Measurements from ENCODE around the gene GAREM1. TPM values are rescaled to one million over a fixed set of nuclear protein-coding genes. Genes with fewer than 3 reads are reported as not detected.
A peak's percentile ranks its signal among the peaks of the same experiment; 100 is the strongest.

GAREM1 gene
- polyA plus RNA-seq, 3 donors: 29.3 to 31.7 (median 30.8) TPM

DNA sequence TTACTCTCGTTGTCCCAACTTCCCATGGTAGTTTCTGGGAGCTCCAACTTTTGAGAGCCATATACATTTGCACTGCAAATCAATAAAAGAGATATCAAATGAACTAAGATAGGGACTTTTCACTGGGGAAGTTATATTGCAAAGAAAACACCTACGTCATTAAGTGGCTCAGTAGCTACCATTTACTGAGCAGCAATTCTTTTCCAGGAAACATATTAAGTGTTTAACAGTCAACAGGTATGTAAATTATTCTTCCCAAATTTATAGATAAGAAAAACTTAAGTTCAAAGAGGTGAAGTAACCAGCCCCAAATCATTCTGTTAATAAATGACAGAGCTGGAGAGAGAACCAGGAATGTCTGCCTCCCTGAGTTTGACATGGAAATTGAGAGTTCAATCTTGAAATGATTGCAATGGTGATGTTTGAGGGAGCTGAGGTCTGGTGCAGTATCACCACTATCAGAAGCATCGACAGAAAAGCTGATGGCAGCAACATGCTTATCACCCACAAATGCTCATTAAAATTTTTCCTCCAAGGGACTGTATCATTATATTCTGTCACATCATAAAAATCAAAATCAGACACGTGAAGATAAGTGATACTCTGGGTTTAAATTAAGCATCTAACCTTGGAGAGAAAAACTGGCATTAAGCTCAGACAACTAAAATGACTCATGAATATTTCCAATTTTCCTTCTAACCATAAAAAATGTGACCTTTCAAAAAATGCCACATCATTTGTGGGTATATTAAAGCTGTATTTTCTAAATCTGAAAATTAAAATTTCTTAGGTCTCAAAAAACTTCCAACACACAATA is 43.4 kb downstream of the GAREM1 start:
- no peak for DNase-seq

DNA sequence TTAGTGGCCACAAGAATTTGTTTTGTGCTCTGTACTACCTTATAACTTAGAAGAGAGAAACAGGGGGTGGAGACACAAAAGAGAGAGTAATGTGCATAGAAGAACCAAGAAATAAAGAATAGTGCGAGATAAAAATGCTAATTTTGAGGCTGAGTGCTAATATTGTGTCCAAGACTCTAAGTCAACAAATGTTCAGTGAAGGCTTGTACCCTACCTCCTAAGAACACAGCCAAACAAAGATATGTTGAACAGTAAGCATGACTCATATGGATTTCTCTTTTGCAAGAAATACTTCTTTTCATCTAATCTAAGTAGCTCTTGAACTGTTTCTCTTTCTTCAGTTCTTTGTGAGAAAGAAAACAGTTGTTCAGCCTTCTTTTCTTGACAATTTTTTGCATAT is 45.2 kb downstream of the GAREM1 start:
- DNase-seq: no peak

DNA sequence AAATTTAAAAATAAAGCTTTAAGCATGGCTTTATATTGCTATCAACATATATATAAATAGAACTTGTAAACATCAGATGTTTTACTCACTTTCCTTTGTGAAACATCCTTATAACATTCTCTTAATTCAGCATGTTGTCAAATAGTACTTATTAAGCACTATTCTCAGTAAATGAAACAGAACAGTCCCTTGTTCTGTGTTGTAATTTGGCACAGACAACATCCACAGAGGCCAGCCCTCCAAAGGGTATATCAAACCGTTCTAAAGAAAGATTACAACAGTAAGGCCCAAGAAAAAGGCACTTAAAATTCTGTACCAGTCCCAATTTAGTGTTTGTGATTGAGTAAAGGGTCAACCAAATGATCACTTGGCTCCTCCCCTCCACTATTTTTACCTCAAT is 46.0 kb downstream of the GAREM1 start:
- no peak for DNase-seq

DNA sequence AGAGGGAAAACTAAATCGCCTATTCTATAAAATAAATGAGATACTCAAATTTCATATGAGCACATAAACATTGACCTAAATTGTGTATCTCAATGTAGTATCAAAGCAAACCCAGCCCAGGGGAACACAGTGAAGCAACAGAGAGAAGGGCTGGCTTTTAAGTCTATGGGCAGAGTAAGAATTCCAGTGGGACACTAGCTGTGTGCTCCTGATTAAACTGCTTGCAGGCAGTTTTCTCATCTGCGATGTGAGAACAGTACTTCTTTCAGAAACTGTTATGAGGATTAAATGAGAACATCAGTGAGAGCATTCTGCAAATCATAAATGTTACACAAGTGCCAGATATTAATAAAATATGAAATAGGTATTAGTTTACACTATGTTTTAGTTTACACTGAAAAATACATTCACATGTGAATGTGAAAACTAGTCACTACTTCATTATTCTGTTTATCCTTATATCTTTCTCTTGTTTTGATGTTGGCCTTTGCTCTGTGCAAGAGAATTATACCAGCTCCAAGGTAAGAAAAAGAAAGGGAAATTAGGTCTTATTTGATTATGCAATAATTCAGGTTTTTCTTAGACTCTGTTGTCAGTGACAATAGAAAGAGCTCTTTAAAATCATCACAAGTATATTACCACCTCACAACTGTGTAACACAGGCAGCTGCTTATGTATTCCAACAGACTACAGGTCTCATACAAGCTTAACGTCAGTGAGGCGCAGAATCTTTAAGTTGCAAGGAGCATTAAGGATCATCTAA is 47.5 kb downstream of the GAREM1 start:
- DNase-seq: no peak

DNA sequence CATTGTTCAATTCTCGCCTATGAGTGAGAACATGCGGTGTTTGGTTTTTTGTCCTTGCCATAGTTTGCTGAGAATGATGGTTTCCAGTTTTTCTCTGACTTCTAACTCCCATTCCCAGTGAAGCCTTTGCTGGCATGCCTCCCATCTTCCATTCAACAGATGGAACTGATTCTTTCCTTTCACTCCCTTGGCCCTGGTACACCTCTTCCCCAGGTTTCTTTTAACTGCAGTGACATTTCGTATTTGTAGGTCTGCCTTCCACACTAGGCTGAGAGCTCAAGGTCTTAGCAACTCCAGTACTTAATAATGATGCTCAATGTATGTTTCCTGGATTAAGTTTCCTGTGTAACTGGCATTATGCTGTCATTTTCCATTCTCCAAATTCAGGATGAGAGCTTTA is 48.5 kb downstream of the GAREM1 start:
- no peak for DNase-seq

DNA sequence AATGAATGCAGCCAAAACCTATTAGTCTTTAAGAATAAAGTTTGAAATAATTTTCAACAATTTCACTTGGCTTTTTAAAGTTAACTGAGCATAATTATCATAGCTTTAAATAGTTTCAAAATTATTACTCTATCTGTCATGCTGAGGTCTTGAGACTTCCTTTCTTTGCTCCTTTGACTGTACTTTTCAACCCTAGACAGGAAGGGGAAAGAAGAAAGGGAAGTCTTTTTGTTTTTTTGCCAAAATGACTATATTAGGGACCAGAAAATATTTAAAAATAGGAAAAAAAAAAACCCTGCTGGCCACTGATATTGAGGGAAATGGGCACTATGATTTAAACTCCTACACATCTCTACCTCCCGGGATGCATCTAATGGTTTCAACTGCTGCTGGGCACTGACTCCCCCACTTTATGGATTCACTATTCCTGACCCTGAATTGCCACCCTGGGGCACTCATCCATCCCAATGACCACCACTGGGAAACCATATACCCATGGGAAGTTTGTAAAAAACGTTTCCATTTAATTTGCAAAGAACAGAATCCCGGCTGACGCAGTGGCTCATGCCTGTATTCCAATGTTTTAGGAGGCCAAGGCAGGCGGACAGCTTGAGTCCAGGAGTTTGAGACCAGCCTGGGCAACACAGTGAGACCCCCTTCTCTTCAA is 50.5 kb downstream of the GAREM1 start:
- DNase-seq: peak; percentile 45

DNA sequence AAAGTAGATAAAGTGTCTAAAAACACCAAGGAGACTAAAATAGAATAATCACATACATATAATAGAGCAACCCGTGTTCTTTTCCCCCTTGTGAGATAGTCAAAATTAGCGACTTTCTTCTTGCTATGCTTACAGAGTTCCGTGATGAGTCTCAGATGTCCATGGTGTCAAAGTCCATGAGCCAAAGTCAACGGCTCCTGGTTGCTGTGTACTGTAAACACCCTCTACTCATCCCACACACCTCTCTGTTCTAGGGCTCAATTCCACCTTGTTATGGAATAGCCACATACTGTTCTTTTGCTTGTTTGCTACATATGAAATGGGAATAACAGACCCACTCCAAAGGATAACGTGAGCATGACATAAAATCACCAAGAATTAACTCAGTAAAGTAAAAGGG is 52.5 kb downstream of the GAREM1 start:
- no peak for DNase-seq

DNA sequence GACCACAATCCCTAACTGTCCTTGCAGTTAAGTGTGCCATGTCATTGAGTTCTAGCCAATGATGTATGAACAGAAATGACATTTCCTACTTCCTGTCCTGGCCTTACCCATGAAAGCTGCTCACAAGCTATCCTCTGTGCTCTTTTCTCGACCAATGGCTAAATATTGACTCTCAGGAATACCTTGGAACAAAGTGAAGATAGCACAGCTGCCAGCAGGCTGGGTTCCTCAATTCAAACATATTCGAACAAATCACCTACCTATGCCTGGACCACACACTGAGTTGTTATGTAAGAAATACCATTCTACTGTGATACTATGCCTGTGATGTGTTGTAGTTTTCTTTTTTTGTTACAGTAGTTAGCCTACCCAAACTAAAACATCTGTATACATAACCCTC is 65.1 kb downstream of the GAREM1 start:
- DNase-seq: no peak

DNA sequence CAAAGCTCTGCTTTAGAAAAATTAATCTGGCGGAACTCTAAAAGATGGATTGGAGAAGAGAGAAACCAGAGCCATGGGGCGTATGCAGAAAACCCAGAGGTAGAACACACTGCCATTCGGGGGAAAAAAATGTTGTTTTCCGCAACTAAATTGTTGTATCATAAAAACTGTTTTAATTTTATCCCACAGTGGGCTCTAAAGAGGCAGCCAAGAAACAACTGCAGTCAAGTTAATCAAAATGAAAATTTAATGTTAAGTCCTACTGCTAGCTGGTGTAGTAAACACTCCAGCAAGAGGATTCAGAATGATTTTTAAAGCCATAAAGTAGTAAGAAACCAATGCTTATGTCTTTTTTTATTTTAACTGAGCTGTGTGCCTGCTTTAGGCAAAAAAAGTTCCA is 69.1 kb downstream of the GAREM1 start:
- no peak for DNase-seq

DNA sequence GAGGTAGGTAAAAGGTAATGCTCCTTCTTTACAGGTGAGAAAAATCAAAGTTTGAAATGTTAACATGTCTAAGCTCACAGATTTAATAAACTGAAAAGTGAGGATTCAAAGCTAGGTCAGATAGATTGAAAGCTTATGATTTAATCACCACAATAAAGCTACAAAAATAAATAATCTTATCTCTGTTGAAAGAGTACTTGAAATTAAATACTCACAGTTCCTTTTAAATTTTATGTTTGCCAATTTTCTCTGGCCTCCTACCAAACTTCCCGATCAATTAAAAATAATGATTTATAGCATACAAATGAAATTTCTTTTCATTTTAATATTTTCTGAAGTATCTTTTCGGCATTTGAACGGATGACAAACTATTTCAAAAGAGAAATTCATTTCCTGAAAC is 77.3 kb downstream of the GAREM1 start:
- DNase-seq: no peak

DNA sequence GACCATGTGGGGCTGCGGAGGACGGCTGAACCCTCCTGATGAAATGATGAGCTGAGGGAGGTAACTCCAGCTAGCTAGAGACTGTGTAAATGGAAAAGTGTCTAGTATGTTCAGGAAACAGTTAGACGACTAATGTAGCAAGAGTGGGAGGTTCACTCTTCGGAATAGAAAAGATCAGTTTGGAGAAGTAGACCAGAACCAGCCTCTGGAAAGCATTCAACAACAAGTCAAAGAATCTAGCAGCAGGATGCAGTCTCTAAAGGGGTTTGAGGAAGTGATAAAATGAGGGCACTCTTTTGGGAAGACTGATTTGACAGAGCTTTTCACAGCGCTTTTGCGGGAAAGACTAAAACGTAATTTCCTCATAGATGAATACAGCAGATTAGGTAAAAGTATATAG is 79.6 kb downstream of the GAREM1 start:
- no peak for DNase-seq

DNA sequence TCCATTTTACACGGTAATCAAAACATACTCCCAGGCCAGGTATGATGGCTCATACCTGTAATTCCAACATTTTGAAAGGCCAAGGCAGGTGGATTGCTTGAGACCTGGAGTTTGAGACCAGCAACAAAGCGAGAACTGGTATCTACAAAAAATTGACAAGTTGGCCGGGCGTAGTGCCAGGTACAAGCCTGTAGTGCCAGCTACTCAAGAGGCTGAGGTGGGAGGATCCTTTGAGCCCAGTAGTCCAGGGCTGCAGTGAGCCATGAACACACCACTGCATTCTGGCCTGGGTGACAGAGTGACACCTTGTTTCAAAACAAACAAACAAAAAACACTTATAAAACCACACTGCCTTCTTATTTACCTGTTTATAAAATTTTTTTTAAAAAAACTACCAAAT is 80.8 kb downstream of the GAREM1 start:
- DNase-seq: no peak

DNA sequence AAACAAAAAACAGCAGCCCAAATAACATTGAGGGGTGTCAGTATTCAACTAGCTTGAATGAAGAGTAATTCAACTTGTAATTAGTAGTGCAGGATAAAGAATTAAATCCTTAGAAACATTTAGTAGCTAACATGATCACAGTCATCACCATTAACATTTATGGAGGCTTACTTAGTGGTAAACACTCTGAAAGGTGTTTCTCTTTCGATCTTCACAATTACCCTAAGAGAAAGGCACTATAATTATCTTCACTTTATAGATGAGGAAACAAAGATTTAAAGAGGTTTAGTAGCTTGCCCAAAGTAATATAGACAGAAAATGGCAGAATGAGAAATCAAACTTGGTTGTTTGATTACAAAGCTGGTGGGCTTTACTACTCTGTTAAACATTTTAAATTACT is 81.5 kb downstream of the GAREM1 start:
- DNase-seq: no peak

DNA sequence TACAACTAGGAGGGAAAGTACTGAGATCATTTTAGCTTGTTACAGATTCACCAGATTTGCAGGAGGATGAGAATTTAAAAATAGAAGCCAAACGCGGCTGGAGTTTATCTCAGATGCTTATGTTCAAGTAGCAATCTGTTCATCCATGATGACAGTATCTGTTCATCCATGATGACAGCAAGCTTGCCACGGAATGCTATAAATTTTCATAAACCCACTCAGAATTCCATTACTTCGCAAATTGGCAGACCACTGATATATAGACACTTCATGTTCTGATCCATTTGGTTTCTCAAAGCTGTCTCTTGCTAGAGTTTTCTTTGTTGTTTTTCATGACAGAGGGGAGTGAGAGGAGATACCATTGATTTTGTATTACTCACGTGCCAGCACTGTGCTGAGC is 84.2 kb downstream of the GAREM1 start:
- DNase-seq: no peak

DNA sequence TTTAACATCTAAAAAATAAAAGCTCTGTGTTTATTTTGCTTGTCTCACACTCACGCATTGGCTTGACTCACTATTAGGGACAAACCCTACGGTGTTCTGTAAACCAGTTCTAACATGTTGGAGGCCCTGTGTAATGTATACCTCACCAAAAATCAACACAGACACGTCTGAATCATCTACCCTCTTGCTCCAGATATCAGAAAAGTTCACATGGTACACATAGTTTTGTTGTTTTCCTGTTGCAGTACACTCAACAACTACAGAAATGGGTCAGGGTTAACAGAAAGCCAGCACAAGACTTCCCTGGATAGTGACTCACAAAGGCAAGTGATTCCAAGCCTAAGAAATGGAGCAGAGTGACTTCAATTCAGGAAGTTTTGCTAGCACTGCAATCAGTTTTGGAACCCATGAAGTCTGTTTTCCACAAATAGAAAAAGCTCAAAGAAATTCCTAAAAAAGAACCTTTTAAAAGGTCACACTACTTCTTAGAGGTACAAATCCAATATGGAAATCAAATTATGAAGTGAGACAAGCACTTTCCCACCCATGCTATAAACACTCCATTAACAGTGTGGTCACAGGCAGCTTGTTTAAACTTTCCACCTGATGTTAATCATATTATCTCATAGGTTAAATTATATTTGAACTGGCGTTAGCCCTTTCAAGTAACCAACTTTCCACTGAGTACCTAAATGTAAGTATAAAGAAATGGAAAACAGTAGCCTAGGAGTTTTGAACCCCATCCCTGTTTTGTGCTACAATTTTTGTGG is 87.4 kb downstream of the GAREM1 start:
- DNase-seq: no peak

DNA sequence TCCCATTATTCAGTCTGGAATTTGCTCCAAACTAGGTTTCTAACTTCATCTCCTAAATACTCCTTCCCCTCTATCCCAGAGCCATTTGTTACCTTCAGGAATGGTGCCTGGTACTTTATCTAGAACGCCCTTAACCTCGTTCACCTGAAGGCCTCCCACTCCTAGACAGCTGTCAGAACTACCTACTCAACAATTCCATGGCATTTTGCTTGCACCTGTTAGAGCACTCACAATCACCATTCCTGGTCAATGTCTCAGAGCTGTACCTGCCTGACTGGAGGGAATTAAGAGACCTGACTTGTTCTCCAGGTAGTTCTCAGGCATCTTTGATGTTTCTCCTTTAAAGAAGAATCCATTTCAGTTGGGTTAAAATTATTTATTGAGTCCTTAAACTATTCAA is 88.9 kb downstream of the GAREM1 start:
- DNase-seq: no peak

DNA sequence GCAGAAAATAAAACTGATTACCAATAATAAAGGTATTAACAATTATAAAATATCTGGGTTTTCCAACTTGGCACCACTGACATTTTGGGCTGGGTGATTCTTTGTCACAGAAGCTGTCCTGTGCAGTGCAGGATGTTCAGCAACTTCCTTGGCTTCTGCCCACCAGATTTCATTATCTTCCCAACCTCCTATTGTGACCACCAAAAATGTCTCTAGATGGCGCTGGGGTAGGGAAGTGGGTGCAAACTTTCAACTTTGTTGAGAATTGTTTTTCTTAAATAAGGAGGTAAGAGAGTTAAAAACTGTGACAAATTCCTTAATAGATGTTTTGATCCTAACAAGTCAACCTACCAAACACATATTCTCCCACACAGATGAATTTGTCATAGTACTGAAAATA is 90.1 kb downstream of the GAREM1 start:
- no peak for DNase-seq

DNA sequence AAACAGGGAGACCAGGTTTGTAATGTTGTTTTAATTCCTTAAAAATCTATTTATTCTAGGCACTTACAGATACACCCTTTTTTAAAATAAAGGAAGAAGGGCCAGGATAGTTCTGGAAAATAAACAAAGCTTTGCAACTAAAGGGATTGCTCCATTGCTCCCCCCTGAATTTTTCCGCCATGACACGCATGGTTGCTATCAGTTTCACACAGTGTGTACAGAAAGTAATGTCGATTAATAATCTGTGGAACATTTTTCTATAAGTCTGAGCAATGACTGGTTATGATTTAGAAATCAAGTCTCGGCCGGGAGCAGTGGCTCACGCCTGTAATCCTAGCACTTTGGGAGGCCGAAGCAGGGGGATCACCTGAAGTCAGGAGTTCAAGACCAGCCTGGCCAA is 90.8 kb downstream of the GAREM1 start:
- DNase-seq: no peak

DNA sequence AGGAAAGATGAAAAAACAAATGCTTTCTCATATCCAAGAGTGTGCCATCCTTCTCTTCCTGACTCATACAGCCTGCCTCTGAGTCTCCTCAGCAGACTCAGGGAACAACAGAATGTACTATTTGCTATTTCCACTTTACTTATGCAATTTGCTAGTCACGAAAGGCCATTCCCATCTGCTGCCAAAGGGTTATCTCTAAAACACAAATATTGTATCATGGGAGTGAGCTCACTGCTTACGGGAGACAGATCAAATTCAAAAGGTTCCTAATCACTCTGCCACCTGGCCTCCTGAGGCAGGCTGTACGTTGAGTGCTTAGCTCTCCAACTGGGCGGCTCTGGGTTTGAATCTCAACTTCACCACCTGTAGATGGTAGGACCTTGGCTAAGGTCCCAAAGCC is 92.0 kb downstream of the GAREM1 start:
- no peak for DNase-seq

DNA sequence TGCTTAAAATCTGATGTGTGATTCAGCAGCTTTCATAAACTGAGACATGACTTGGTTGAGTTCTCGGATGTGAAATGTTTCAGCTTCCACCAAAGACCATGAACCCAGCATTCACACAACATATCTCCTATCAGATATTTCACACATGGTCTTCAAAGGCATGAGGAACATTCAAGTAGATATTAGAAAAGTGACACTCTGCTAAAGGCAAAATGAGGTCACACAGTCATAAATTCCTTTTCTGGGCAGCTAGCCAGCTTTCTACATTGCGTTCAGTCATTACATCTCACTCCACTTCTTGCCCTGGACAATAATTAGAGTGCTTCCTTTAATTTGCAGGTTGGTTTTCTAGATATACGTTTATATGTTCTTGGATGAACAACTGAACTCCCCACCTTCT is 96.7 kb downstream of the GAREM1 start:
- peak; percentile 67 for DNase-seq

DNA sequence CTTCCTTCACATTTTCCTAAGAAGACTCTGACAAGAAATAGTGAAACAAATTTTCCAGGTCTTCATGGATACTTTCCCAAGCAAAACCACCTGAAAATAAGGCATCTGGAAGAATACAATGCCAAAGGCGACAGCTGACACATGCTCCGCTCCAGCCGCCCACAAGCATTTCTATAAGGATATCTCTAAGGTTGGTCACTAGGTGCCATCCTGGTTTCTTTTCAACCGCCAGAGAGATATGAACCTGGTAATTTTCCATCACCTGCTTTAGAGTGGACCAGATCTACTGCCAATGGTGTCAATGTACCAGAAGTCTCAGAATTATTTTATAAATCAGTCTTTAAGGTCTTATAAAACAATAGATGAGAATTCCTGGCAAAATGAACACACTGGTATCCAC is 97.2 kb downstream of the GAREM1 start:
- DNase-seq: no peak

DNA sequence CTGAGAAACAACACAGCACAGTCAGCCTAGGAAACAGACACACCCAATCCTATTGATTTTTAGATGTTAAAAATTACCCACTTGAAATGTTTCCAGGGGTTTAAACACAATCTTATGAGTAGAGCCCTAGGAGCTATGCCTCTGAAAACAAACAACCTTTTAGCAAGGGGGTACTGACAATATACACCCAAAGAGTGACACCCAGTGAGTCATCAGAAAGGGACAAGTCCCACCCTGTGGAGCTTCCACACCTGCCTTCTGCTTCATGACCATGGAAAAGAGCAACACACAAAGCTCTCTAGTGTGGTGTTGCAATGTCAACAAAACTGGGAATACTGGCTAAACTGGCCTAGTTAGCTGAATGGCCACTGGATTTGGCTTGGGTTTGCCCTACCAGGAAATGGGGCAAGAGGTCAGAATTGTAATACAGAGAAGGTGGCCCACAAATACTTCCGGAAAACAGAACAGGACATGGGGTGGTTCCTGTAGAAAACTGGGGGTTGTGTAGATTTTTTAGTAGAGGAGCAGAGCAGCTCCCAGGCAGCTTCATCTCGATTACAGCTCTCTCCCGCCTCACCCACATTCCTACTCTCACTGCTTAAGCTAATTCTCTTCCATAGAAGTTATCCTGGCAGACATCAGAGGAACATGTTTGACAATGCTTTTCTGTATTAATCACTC is 98.2 kb downstream of the GAREM1 start:
- no peak for DNase-seq
